ENCODE data around the gene RAD51B. TPM values are rescaled to one million over a fixed set of nuclear protein-coding genes. Genes with fewer than 3 reads are reported as not detected.

The RAD51B gene
- total RNA-seq, 6 experiments from 2014 or later, result 2.7 to 5.8 (median 4.3) TPM

DNA sequence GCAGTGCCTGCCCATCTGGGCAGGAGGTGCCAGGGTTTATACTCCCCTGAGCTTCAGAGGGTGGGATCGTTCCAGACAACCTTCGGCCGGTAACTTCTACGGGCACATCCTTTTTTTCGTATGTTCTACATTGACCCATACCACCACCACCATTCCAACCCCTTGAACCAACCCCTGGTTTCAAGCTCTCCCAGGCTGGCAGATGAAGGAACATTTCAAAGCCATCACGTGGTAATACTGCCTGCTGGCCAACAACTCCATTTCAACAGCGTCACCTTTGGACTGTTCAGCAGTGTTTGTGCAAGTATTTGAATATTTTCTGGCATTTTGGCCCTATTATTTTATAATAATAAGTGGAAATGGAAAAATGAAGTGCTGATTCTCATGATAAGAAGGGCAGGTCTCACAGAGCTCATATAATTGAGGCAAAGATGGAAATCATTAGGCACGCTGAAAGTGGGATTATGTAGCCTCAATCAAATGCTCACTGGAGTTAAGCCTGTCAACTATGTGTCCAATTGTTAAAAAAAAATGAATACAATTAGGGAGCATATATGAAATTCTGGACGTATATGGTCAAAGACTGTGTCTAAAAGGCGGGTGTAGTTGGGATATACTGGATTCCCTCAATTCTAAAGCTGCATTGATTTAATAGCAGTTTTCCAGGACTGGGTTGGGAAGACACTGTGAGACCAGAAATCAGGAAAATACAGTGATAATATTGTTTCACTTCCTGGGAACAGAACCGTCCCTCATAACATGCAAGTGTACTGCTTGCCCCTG, 811.2 kb downstream of the RAD51B start:
- 29% methylated on average over 11 of the region's 11 CpGs for WGBS (ENCODE audit: insufficient coverage, low coverage, low lambda C conversion rate, missing lambda C conversion rate)
- peak overlapping the region; percentile 57 to 97 (median 92) for H3K27ac ChIP-seq
- ATAC-seq (peak; percentile 56 to 69 (median 62)), DNase-seq (peak in 1 of 3 donors; percentile 82)
- no peak for TF ChIP-seq POLR2A (IDR thresholded peaks at IDR 0.05)
- TF ChIP-seq, protein P1, sequence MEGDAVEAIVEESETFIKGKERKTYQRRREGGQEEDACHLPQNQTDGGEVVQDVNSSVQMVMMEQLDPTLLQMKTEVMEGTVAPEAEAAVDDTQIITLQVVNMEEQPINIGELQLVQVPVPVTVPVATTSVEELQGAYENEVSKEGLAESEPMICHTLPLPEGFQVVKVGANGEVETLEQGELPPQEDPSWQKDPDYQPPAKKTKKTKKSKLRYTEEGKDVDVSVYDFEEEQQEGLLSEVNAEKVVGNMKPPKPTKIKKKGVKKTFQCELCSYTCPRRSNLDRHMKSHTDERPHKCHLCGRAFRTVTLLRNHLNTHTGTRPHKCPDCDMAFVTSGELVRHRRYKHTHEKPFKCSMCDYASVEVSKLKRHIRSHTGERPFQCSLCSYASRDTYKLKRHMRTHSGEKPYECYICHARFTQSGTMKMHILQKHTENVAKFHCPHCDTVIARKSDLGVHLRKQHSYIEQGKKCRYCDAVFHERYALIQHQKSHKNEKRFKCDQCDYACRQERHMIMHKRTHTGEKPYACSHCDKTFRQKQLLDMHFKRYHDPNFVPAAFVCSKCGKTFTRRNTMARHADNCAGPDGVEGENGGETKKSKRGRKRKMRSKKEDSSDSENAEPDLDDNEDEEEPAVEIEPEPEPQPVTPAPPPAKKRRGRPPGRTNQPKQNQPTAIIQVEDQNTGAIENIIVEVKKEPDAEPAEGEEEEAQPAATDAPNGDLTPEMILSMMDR (IDR thresholded peaks at IDR 0.05), result no peak
- peaks cover 0 to 51% (median 25%) of the 10 kb centered on the region in 4 donors for H3K4me1 ChIP-seq
- no peaks in the 10 kb centered on the region for H3K36me3 ChIP-seq
- intact Hi-C loops (cut with DNase I), result no loop called here
- no peaks in the 10 kb centered on the region for H3K9me3 ChIP-seq
- no peaks in the 10 kb centered on the region for H3K27me3 ChIP-seq
- H3K4me3 ChIP-seq, result no peak overlapping the region

- DNase-seq (no peak), ATAC-seq (no peak)
- Histone ChIP-seq H3K27me3 (no peaks in the 10 kb centered on the region), H3K4me3 (no peak overlapping the region), H3K36me3 (no peaks in the 10 kb centered on the region), H3K9me3 (no peaks in the 10 kb centered on the region), H3K4me1 (peaks cover 0 to 43% (median 22%) of the 10 kb centered on the region in 4 donors), H3K27ac (peak overlapping the region; percentile 57 to 97 (median 92))
- 72% methylated on average over 3 of the region's 11 CpGs for WGBS (ENCODE audit: insufficient coverage, low coverage, low lambda C conversion rate, missing lambda C conversion rate)
- intact Hi-C loops (cut with DNase I), result no loop called here
- TF ChIP-seq, protein P1 (IDR thresholded peaks at IDR 0.05), result no peak
- no peak for TF ChIP-seq POLR2A (IDR thresholded peaks at IDR 0.05)
These were observed 811.9 kb downstream of the RAD51B start for GRCh38 chr14:68631394-68632053.

GRCh38 chr14:68632054-68632895, 812.7 kb downstream of the RAD51B start:
- WGBS (ENCODE audit: insufficient coverage, low coverage, low lambda C conversion rate, missing lambda C conversion rate), result 99% methylated on average over 7 of the region's 19 CpGs
- DNase-seq, result no peak

More at GRCh38 chr14:68632054-68632895, 812.7 kb downstream of the RAD51B start:
- intact Hi-C loops (cut with DNase I), result no loop called here
- Histone ChIP-seq H3K27me3 (no peaks in the 10 kb centered on the region), H3K4me1 (peaks cover 0 to 42% (median 19%) of the 10 kb centered on the region in 4 donors), H3K4me3 (no peak overlapping the region), H3K36me3 (no peaks in the 10 kb centered on the region), H3K27ac (peak overlapping the region in 1 of 3 donors; percentile 97), H3K9me3 (no peaks in the 10 kb centered on the region)
- no peak for ATAC-seq
- TF ChIP-seq, protein P1 (IDR thresholded peaks at IDR 0.05), result no peak
- no peak for TF ChIP-seq POLR2A (IDR thresholded peaks at IDR 0.05)
